ENCODE data around the gene ELN.

DNA sequence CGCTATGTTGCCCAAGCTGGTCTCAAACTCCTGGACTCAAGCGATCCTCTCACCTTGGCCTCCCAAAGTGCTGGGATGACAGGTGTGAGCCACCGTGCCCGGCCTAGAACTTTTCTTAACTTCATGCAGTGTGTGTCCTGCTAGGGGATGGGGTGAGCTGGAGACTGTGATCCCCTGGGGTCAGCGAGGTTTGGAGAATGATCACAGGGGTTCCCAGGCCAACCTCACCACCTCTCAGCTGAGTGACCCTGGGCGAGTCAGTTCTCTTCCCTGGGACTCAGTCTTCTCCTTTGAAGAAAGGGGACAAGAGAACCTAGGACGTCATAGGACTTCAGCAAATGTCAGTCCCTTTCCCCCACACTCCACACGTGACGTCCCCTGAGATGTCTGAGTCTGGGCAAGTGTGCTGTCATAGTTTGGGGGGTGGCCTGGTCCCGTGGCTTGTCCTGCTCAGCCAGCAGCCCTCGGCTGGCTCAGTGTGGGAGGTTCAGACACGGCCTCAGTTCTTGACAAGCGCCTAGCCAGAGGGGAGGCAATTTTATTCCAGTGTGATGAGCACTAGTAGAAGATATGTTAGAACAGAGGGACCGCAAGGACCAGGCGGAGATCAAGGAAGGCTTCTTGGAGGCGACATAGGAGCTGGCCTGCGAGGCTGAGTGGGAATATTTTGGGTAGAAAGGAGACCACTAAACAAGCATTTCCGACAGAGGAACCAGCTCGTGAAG is 43.3 kb upstream of the ELN start:
- TF ChIP-seq NFIC (IDR thresholded peaks at IDR 0.05) (no peak), RAD21 (IDR thresholded peaks at IDR 0.05; ENCODE audit: low read depth) (no peak), EP300 (IDR thresholded peaks at IDR 0.05; ENCODE audit: borderline replicate concordance) (no peak), YY1 (IDR thresholded peaks at IDR 0.05; ENCODE audit: low read depth) (no peak), TAF1 (IDR thresholded peaks at IDR 0.05; ENCODE audit: low read depth) (no peak), CREB1 (IDR thresholded peaks at IDR 0.05; ENCODE audit: low read depth) (no peak), TEAD4 (IDR thresholded peaks at IDR 0.05) (no peak), ZBTB7A (IDR thresholded peaks at IDR 0.05; ENCODE audit: low read depth) (no peak), CEBPB (IDR thresholded peaks at IDR 0.05) (no peak), FOXM1 (IDR thresholded peaks at IDR 0.05; ENCODE audit: borderline replicate concordance, low read depth) (no peak)
- TF ChIP-seq, protein P1, sequence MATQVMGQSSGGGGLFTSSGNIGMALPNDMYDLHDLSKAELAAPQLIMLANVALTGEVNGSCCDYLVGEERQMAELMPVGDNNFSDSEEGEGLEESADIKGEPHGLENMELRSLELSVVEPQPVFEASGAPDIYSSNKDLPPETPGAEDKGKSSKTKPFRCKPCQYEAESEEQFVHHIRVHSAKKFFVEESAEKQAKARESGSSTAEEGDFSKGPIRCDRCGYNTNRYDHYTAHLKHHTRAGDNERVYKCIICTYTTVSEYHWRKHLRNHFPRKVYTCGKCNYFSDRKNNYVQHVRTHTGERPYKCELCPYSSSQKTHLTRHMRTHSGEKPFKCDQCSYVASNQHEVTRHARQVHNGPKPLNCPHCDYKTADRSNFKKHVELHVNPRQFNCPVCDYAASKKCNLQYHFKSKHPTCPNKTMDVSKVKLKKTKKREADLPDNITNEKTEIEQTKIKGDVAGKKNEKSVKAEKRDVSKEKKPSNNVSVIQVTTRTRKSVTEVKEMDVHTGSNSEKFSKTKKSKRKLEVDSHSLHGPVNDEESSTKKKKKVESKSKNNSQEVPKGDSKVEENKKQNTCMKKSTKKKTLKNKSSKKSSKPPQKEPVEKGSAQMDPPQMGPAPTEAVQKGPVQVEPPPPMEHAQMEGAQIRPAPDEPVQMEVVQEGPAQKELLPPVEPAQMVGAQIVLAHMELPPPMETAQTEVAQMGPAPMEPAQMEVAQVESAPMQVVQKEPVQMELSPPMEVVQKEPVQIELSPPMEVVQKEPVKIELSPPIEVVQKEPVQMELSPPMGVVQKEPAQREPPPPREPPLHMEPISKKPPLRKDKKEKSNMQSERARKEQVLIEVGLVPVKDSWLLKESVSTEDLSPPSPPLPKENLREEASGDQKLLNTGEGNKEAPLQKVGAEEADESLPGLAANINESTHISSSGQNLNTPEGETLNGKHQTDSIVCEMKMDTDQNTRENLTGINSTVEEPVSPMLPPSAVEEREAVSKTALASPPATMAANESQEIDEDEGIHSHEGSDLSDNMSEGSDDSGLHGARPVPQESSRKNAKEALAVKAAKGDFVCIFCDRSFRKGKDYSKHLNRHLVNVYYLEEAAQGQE (IDR thresholded peaks at IDR 0.05; ENCODE audit: low read depth): no peak
- TF ChIP-seq, protein P2, sequence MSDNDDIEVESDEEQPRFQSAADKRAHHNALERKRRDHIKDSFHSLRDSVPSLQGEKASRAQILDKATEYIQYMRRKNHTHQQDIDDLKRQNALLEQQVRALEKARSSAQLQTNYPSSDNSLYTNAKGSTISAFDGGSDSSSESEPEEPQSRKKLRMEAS (IDR thresholded peaks at IDR 0.05): no peak
